ENCODE results near the gene MOK.
"Not testable (repeated sequence)": the region's sequence is repeated elsewhere in the genome, so short reads cannot be mapped to it uniquely, and the experiment has no call there.

The MOK gene

DNA sequence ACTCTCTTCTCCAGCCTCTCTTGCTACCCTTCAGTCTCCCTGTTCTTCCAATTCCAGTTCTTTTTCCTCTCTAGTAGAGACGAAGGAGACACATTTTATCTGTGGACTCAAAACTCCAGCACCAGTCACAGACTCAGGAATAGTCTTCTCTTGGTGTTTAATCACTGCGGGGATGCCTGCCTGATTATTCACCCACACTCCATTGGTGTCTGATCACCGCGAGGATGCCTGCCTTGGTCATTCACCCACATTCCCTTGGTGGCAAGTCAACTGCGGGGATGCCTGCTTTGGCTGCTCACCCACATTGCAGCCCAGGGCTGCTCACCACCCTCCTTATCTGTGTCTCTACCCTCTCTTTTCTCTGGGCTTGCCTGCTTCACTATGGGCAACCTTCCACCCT is 64.5 kb downstream of the MOK start:
- not testable (repeated sequence) for DNase-seq

DNA sequence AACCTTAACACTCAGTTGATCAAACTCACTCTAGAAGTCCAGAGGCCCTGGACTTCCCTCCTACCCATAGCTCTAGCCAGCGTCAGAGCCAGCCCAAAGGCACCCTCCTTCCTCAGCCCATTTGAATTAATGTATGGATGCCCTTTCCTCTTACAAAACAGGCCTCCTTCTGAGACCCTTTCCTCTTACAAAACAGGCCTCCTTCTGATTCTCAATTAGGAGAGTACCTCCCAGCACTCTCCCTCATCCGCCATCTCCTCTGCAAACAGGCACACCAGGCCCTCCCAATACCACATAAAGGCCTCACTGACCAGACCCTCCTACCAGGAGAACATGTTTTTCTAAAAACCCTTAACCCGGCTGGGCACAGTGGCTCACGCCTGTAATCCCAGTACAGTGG is 65.7 kb downstream of the MOK start:
- DNase-seq: no peak

DNA sequence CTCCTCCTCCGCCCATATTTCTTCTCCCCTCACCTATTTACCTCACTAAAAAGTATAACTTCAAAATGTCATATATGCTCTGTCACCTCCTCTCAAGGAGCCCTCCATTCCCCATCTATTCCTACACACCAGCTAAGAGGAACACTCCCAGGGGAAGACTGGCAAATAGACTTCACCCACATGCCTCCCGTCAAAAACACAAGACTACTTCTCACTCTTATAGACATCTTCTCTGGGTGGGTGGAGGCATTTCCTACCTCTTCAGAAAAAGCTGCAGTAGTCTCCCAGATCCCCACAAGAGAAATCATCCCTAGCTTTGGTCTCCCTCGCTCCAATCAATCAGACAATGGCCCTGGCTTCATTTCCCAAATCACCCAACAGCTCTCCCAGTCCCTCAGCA is 66.2 kb downstream of the MOK start:
- no peak for DNase-seq

DNA sequence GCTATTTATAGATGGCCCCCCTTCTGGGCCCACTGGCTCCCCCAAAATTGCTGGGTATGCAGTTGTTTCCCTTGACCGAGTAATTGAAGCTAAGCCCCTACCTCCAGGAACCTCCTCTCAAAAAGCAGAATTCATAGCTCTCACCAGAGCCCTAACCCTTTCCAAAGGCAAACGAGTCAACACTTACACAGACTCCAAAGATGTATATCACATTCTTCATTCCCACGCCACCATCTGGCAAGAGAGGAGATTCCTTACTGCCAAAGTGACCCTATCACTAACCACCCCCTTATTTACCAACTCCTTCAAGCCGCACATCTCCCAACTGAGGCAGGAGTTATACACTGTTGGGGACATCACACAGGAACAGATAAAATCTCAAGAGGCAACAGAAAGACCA is 66.8 kb downstream of the MOK start:
- no peak for DNase-seq

DNA sequence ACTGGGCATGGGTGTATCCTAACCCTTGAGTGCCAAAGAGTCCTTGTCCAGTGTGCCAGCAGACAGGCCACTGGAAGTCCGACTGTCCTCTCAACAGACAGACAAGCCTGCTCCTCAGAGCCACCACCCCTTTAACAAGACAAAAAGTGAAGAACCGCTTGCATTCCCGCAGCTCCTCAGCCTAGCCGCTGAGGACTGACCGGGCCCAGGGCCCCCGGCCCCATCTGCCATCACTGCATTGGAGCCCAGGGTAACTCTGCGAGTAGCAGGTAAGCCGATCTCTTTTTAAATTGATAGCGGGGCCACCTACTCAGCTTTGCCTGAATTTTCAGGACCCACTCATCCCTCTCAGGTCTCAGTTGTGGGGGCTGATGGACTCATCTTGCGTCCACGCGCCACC is 68.9 kb downstream of the MOK start:
- DNase-seq: no peak

DNA sequence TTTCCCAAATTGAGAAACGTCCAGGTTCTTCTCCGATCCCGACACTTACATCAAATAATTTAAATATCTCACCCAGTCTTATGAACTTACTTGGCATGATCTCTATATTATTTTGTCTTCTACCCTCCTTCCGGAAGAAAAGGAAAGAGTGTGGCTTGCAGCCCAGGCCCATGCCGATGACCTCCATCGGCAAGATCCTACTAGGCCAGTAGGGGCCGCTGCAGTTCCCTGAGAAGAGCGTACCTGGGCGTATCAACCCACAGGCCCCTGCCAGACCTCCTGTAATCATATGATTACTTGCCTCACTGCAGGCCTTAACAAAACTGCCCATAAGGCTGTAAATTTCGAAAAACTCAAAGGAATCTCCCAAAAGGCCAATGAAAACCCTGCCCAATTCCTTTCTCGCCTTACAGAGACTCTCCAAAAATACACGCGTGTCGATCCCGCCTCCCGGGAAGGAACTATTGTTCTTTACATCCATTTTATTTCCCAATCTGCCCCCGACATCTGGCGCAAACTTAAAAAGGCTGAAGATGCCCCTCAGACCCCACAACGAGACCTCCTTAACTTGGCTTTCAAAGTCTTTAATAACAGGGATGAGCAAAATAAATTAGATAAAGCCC is 69.6 kb downstream of the MOK start:
- peak; percentile 83 for DNase-seq

DNA sequence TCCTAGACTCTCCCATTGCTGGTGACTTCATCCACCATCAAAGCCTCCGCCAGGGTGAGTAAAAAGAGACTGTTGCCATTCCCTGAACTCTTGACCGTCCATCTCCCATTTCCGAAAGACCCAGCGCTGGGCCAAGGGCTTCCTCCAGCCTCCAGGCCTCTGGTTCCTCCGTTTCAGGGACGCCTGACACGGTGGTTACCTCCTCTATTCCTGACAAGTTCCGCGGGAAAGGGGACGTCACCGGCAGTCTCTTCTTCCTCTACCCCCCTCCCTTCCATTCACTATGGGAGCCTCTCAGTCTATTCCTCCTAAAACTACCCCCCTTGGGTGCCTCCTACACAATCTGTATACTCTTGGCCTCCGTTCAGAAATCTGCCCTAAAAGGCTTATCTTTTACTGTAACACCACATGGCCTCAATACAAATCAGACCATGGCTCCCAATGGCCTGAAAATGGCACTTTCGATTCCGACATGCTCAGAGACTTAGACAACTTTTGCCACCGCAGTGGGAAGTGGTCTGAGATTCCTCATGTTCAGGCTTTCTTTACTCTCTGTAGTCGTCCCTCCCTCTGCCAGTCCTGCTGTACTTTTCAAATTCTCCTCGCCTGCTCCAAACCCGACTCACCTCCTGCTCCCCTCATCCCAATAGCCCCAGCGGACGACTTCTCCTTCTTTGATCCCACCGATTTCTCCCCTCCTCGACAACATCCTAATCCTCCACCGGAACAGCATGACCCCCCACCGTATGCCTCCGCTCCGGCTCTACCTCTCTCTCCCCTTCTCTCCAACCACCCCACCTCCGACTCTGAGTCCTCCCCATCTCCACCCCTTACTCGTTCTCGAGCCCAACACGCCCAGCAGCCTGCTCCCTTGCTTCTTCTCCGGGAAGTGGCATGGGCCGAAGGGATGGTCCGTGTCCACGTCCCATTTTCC is 70.4 kb downstream of the MOK start:
- DNase-seq: no peak

DNA sequence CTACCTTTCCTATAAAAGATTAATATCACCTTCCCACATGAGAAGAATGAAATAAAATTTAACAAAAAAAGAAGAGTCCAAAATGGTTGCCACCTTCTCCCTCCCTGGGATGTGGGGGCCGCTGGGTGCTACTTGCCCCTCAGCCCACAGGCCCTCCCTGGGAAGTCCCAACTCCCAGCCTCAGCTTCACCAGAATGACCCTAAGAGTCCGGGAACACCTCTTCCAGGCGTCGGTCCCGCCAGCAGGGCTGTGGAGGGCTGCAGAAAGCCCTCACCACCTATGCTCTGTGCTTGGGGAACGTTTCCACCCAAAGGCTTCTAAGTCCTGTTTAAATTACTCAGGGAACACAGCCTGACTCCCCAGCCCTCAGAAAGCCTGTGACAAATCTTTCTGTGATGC is 71.9 kb downstream of the MOK start:
- no peak for DNase-seq

DNA sequence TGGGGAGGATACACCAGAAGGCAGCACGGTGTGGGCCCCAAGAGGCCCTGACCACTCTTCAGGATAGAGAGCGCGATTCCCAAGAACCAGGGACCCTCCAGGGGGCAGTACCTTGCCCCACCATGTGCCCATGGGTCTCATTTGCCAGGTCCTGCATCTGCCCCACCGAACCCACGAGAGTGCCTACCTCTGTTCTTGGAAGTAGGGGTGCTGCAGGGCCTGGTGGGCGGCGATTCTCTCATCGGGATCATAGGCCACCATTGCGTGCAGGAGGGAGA is 72.7 kb downstream of the MOK start:
- DNase-seq: no peak

DNA sequence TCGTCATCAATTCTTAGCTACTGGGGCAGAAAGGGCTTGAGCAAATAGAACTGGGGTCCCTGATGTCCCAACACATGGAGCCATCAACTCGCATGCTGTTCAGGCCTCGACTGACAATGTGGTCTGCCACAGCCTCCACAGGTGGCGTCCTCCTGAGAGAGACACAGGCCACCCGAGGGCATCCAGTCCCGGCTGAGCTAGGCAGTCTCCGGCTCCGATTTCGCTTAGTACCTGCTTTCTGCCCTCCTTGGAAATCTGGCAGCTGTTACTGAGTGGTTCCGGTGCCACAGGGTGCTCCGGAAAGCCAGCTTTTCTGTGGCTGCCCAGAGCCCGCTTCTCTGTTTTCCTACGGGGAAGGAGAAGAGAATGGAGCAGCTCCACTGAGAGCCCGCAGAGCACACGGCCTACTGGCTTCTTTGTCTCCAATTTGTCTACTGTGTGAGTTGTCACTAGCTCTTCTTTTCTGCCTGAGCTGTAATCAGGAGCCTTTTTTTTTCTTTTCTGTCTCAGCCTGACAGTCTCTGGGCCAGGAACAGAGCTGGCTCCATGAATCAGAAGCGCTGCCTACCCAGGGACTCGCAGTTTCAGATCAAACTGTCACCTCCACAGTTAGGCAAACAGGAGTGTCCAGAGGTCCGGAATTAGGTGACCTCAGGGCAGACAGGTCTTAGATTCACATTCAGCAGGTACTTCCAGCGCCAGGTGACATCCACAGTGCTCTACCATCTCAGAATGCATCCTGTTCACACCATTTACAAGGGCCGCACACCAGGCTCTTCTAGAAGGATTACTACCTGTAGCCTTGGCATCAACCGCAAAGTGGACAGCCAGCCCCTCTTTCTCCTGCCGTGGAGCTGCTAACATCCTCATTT is 73.3 kb downstream of the MOK start:
- no peak for DNase-seq

DNA sequence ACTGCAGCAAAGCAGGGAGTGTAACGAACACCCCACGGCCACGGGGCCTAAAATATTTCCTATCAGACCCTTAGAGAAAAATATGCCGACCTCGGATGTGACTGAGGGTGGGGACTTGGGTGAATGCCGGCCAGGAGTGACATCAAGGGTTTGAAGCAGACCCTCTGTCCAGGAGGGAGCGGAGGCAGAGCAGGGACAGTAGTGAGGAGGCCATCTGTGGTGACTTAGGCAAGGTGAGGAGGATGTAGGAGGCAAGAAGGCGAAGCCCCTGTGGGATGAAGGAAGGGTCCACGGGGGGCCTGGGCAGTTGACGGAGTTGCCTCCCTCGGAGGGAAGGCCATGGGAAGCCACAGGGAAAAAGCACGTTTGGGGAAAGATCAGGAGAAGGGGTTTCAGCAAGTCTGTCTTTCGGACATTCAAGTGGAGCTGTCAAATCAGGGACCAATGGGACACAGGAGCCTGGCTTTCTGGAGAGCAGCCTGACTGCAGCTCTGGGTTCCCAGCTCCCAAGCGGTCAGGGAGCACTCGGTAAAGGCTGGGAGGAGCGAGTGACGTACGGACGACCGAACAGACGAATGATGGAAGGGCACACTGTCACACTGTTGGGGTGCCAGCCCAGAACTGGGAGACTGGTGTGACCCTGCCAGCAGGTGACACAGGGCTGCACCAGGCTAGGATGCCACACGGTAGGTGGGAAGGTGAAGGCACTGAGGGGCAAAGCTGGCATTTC is 74.3 kb downstream of the MOK start:
- no peak for DNase-seq

DNA sequence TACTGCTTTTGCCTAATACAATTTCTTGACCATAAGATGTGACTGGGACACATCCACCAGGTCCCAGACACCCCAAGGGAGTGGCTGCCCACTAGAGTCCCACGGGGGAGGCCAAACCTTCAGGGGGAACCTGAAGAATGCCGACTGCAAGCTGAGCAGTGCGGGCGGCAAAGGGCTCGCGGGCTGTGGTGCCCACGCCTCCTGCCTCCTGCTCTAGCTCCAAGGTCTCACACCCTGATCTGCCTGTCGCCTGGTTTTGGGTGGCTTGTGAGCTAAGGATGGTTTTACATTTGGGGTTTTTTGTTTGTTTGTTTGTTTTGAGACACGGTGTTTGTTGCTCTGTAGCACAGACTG is 75.2 kb downstream of the MOK start:
- DNase-seq: no peak

DNA sequence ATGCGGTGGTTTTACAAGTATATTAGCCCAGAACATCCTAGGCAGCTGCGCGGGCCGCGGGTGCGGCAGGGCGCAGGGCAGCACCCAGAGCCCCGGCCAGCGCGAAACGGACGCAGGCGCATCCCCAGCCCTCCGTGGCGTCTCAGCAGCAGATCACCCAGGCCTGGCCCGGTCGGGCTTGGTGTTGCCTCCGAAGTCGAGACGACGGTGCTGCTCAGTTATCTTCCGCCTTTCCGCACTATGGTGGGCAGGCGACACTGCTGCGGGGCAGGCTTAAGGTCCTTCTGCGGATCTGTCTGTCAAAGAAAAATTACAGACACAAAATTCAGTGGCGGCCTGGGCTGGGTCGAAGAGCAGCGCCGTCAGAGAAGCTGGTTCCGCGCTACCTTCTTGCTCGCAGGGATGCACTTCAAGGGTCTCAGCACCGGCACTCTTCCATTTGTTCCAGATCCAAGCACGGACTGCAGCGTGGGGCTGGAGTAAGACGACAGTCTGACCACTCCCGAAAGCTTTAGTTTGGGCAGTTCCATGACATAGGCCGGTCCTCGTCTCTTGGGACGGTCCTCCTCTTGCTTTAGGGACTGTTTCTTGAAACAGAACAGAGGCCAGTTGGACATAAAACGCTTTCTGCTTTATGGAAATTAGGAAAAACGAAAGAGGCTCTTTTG is 75.8 kb downstream of the MOK start:
- DNase-seq: no peak

DNA sequence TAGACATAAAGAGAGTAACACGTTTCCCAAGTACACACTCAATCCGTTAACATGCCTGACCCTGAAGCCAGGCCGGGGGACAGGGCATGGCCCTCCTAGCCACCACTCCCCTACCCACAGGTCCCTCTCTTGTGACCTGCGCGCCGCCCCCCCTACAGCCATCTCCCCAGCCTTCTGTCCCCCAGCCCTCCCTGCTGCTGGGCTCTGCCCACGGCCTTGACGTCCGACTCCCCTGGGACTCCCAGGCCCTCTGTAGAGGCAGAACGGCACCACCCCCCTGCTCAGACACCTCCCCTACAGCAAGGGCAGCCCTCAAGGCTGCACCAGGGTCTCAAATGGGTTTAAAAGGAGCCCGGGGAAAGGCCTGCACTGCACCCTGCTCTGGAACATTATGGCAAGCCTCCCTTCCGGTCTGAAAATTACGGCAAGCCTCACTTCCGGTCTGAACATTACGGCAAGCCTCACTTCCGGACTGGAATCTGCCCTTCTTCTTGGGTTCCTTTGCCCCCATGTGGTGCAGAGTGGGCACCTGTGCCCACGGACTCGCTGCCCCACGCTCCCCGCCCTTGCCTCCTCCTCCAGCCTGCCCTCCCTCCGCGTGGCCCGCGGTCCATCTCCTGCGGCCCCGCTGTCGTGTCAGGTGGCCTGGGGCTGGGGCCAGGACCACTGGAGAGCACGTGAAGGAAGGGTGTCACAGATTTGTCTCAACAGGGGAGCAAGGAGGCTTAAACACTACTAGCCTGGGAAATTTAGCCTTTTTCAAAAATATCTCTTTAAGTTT is 77.6 kb downstream of the MOK start:
- DNase-seq: no peak

DNA sequence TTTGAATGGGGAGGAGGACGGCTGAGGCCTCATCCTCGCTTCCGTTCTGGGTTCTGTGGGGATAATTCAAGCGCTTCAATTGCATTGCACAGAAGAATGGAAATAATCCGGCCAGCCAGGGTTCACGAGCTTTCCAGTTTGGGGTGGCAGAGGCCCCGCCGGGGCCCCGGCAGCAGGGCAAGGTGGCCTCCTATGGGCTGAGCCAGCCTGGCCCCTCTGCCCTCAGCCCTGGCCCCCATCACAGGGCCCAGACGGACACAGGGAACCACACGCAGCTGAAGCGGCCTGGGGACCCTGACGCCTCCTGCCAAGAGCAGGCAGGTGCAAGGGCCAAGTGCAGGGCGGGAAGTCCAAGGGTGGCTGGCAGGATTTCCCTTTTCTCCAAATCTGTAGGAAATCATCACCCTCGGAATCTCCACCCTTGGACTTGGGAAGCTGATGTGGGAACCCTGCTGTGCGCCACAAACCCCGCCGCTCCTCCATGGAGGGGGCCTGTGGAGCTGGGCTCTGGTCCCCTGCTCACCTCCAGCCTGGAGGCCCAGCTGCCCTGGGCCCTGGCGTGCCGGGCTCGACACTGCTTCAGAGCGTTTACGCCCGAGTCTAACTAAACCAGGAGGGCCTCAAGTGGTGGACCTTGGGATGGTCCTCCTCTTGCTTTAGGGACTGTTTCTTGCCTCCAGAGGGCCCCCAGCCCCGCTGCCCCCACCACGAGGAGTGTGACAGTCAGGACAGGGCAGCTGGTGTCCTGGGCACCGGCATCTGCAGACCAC is 78.4 kb downstream of the MOK start:
- no peak for DNase-seq

DNA sequence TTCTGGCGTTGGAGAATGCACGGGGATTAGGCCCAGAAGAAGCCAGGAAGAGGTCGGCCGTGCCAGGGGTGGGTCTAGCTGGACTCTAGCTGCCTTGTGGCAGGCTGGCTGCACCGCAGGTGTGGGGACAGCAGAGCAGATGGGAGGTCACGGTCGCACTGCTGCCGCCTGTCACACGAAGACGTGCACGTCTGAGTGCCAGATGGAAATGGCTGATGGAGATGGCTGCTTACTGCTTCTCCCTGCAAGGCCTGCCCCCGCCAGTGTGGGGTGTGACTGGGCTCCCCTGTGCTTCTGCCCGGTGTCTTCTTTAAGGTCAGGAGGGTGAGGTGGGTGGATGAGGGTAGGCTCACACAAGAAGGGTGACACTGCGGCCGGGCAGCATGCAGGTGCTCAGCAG is 79.0 kb downstream of the MOK start:
- DNase-seq: no peak

DNA sequence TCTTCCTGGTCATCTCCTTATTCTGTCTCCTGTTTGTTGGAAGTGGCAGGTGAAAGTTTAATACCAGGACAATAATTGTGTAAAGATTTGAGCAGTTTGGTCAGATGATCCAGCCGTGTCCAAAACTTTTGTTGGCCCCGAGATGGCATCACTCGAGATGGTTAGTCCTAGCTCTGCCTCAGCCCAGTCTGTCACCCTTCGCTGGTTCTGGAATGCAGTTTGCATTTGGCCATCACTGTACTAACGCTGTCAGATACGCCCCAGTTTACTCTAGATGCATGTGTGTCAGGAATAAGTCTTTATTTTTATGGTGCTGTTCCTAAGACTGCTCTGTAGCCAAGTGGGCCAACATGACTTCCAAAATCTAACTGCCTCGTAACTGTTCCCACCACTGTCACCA is 79.6 kb downstream of the MOK start:
- DNase-seq: no peak

DNA sequence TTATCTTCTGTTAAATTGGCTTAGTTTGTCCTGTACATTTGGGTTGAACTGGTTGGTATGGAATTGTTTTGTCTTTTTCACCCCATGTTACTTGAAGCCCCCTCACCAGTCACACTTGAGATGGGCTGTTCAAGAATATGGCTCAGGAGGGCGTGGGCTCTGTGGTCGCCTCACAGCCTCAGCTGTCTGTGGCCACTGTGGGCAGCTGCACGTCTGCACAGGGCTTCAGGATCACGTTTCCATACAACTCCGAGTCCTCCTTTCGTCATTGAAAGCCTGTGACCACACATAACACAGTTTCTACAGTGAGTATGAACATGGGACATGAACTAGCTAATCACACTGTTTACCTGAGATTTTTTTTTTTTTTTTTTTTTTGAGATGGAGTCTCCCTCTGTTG is 81.3 kb downstream of the MOK start:
- no peak for DNase-seq

DNA sequence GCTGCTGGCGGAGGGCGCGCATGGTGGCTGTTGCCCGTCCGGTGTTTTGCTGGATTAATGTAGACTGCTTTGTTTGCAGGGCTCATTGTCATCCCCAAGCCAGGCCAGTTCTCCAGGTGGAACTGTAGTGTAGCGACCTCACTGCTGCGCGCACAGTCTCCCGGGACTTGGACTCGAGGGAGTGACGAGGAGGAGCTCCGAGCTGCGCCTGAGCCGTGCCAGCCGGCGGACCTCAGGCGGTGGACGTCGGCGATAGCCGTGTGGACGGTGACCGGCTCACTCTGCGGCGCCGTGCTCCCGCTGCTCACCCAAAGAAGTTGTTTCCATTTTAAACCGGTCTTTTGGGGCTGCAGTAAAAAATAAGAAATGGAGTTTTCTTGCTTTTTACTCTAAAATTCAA is 82.2 kb downstream of the MOK start:
- no peak for DNase-seq

DNA sequence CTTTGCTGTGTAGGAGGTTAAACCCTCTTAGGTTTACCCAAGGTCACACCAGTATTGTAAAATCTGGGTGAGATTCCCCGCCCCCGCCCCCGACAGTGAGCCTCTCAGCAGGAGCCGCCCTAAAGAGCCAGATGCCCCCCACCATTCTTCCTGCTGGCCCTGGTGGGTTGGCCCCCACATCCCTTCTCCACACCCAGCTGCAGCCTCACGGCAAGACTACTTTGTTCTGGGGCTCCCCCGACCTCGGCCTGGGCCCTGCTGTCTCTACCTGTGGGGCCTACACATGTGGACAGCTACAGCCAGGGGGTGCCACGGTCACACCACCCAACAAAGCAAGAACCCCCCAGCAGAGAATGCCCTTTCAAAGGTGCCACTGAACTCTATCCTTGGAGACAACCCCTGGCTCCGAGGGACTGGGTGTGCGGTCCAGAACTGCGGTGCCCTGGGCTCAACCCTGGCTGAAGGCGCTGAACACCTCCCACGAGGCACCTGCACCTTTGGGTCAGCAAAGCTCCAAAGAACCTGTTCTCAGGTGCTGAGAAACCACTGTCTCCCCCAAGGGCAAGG is 82.9 kb downstream of the MOK start:
- no peak for DNase-seq

DNA sequence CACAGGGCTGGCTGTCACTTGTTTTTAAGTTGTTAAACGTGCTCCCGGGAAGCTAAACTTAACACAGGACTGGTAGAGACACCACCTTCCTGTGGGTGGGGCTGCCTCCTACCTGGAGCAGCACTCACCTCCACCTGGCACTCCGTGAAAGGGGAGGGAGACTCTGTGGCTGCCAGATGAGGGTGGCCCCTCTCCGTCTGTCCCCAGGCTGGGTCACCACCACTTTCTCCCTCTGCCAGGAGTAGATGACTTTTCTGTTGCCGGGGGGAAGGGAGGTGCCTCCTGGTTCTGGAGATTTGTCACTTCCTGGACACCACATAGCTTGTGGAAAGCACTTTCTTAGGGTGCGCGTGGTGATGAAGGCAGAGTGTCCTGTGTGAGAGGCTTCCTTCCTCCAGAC is 83.9 kb downstream of the MOK start:
- DNase-seq: no peak
